ENCODE data around the gene ABCB9.
A peak's percentile ranks its signal among the peaks of the same experiment; 100 is the strongest.
"Not testable (repeated sequence)": the region's sequence is repeated elsewhere in the genome, so short reads cannot be mapped to it uniquely, and the experiment has no call there.

The ABCB9 gene

DNA sequence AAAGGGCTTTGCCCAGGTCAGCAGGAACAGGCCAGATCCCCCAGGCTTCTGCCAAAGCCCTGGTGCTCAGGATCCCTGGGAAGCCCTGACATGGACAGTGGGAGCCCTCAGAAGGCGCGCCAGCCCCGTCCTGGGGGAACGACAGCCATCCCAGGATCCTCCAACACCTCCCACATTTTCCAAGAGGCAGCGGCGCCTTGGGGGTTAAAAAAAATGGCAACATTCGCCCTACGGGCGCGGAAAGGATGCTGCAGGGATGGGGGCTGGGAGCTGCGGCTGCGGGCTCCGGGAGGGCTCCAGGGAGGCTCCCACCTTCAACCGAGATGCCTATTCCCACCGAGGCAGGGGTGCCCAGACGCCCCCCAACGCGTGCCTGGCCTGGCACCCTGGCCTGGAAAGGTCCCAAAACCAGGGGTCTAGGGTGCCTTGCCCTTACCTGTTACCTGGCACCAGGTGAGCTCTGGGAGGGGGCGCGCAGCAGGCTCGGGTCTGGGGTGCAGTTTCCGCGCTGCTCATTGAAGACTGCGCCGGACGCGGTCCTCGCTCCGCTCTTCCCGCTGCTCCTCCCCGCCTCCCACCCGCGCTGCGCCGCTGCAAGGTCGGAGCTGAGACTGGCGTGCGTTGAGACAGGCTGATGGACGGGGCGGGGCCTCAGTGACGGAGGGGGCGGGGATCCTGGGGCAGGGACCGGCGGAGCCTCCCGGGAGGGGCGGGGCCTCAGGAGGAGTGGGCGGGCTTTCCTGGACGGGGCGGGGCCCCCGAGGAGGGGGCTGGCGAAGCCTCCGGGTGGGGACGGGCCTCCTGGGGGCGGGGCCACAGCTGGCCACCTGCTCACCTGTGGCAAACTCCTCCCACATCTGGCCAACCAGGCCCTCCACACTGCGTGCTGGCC is at the start of gene ABCB9:
Gene ABCB9, minus strand, starts transcription at position 613 of the 892 bp plus-strand sequence. CDS start 6,228 bp downstream, outside the sequence.
- peak; percentile 87 for DNase-seq (ENCODE audit: low spot score)

DNA sequence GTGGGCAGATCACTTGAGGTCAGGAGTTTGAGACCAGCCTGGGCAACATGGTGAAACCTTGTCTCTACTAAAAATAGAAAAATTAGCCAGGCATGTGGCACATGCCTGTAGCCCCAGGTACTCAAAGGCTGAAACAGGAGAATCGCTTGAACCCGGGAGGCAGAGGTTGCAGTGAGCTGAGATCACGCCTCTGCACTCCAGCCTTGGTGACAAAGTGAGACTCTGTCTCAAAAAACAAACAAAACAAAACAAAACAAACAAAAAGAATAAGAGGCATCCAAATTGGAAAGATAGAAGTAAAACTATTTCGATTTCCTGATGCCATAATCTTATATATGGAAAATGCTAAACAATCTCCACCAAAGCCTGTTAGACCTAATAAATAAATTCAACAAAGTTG is 48.2 kb upstream of the ABCB9 start:
- DNase-seq (ENCODE audit: low spot score), result not testable (repeated sequence)

- DNase-seq (ENCODE audit: low spot score), result no peak
These were observed 47.2 kb upstream of the ABCB9 start for GRCh38 chr12:123013185-123014095.

DNA sequence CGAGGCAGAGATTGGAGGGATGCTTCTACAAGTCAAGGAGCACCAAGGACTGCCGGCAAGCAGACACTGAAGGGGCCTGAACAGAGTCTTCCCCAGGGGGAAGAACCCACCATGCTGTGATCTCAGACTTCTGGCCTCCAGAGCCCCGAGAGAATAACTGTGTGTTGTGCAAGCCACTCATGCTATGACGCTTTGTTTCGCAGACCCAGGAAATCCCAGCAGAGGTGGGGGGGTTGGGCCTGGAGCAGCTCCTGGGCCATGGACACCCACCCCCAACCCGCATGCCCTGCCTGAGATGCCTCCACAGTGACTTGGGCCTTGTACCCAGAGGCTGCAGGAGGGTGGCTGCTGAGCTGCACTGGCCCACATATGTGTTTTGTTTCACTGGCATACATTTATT is 45.4 kb upstream of the ABCB9 start:
- no peak for DNase-seq (ENCODE audit: low spot score)

DNA sequence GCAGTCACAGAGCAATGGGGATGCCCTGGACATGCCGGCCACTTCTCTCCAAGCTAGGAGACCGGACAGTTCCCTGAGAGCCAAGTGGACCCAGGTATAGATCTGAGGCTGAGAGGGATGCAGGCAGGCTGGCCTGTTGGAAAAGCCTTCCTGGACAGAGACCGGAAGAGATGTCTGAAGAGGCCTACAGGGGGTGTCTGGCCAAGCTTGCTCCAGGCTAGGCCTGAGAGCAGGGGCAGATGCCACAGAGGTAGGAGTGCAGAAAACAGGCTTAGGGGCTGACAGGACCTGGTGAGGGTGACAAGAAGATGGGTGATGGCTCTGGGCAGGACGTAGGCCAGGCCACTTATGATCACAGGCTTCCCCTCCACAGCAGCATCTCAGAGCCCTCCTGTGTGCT is 44.4 kb upstream of the ABCB9 start:
- no peak for DNase-seq (ENCODE audit: low spot score)

DNA sequence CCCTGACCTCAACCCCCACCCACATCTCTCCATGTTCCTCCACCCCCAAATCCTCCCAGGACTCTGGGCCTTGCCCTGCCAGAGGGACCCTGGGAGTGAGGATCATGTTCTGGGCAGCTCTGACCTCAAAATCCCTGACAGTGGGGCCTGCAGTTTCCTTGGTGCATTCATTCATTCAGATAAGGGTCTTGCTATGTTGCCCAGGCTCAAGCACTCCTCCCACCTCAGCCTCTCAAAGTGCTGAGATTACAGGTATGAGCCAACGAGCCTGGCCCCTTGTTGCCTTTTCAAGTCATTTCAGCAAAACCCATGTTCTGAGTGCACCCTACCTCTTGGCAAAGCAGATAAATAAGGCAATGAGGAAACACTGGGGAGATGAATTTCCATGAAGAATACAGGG is 43.8 kb upstream of the ABCB9 start:
- DNase-seq (ENCODE audit: low spot score), result no peak

GRCh38 chr12:123006977-123007376 is 40.7 kb upstream of the ABCB9 start:
- no peak for DNase-seq (ENCODE audit: low spot score)

GRCh38 chr12:123005081-123005626 is 38.9 kb upstream of the ABCB9 start:
- no peak for DNase-seq (ENCODE audit: low spot score)

GRCh38 chr12:123004287-123004686 is 38.0 kb upstream of the ABCB9 start:
- no peak for DNase-seq (ENCODE audit: low spot score)

DNA sequence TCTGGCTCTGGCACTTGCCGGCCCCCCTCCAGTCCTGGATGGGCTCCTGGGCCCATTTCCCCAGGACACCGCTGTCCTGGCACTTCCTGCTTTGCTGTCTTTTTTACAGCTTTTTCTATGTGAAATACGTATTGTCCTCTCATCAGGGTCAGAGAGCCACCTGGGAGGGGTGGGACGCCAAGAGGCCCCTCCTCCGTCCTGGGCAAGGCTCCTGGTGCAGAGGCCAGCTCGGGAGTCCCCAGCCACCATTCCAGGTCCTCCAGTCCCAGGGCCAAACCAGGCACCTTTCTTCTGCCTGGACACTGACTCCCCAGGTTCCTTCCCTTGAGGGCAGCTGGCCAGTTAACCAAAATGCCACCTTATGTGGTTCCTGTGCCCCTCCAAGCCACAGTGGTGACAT is 37.0 kb upstream of the ABCB9 start:
- no peak for DNase-seq (ENCODE audit: low spot score)

GRCh38 chr12:123001464-123001863 is 35.2 kb upstream of the ABCB9 start:
- no peak for DNase-seq (ENCODE audit: low spot score)

- DNase-seq (ENCODE audit: low spot score), result no peak
These were observed 34.3 kb upstream of the ABCB9 start for GRCh38 chr12:123000578-123000977.

- no peak for DNase-seq (ENCODE audit: low spot score)
These were observed 33.7 kb upstream of the ABCB9 start for GRCh38 chr12:122999986-123000420.

GRCh38 chr12:122999196-122999946 is 33.1 kb upstream of the ABCB9 start:
- no peak for DNase-seq (ENCODE audit: low spot score)

DNA sequence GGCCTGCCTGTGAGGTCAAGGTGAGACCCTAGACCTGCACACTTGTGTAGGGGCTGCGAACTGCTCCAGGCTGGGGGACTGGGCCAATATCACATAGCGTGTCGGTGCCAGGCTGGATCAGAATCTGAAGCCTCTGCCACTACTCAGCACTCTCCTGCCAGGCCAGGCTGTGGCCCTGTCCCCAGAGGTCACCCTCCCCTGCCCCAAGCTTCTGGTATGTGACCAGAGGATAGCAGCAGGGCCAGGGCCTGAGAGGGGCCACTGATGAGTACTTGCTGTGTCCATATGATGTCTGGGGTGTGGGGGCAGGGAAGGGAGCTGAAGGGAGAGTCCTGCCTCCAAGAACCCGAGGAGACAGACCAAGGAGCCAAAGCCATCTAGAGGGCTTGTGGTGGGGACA is 32.1 kb upstream of the ABCB9 start:
- no peak for DNase-seq (ENCODE audit: low spot score)

GRCh38 chr12:122997343-122998250 is 31.3 kb upstream of the ABCB9 start:
- DNase-seq (ENCODE audit: low spot score), result no peak

DNA sequence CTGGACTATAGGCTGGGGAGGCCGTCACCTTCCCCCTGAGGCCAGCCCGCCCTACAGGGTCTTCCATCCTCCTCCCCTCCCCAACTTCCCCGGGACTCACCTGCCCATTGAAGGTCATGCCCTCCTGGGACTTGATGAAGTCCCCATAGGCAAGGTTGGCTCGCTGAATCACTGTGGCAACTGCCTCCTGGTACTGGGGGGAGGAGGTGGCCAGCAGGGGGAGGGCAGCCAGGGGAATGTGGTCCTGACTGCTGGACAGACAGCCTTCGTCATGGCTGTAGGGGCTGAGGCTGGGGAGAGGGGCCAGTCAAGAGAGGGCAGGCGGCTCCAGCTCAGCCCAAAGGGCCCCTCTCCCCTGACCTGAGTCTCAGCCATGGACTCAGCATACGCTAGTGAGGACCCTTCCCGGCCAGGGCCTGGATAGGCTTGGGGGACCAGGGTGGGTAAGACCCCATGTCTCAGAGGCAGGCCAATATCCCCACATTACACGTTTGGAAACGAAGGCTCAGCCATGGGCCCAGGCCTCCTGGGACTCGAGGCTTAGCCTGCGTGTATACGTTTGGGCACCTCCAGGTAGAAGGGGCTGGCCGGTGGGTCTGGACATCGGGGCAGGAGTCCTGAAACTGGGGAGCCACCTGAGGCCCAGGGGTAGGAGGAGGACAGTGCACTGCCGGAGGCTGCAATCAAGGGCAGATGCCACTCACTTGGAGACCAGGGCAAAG is 30.5 kb upstream of the ABCB9 start:
- no peak for DNase-seq (ENCODE audit: low spot score)

DNA sequence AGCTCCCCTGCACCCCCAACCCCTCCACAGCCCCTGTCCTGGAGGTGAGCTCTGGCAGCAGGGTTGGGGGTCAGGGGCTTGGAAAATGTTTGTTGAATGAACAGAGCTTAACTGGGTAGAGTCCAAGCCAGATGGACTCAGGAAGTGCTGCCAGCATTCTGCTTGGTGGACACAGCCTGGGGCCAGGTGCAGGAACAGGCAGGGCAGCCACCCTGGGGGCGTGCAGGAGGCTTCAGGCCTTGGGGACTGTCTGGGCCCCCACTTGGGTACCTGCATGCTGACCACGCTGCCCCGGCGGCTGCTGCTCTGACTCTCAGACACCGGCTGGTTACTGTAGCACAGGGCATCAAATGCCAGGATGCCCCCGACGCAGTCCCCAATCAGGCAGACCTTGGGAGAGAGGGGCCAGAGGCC is 29.9 kb upstream of the ABCB9 start:
- DNase-seq (ENCODE audit: low spot score), result no peak

DNA sequence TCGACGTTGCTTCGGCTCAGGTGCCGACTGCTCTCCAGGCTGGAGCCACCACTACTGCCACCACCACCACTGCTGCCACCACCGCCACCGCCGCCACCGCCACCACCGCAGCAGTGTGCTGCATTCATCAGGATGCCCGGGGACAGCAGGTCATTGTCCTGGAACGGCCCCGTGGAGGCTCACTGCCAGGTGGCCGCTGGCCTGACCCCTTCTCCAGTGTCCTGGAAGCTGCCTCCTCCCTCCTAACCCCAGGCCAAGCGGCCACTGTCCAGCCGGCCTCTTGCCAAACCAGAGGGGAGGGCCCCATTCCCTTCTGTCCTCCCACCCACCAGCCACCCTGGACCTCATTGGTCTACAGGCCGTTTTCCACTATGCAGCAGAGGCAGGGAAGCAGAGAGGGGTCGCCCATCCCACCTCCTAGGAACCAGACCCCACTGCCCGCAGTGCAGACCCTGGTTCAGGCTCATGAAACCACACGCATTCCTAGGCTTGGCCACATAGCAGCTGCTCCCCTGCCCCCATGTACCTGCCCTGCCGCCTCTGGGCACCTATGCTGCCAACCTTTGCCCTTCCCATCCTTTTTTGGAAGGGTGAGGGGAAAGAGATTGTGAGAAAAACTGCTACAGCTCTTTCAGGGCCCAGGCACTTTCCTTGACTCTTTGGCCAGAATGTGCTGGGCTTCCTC is 29.4 kb upstream of the ABCB9 start:
- DNase-seq (ENCODE audit: low spot score), result no peak

Data from hematopoietic multipotent progenitor cell treated with erythropoietin and hydrocortisone succinate and interleukin-3 and kit ligand, for 17 days (in vitro differentiated cells).